Stomach (tissue), 9 donors: ENCODE results near the gene ARFGAP2. TPM values are rescaled to one million over a fixed set of nuclear protein-coding genes. Genes with fewer than 3 reads are reported as not detected.

Experiments used
- DNase-seq, 2 donors: peaks; one replicate each; pipeline versions ENCODE4 v3.0.0 to v3.0.0-alpha.2; 2013 to 2019
- H3K27ac ChIP-seq, 5 donors: fragments of 200-600 bp in 4 of 5; sonication (generic) in 4 of 5; one replicate each; pipeline ENCODE4 v1.5.1; 2013 to 2019; ENCODE audit warnings: mild to moderate bottlenecking in 1 of 5, moderate library complexity in 1 of 5
- H3K27me3 ChIP-seq, 3 donors: fragments of 200-600 bp; sonication (generic); one replicate each; pipeline ENCODE4 v1.5.1; 2017 to 2019; ENCODE audit warnings: mixed run types in 1 of 3
- H3K36me3 ChIP-seq, 4 donors: fragments of 200-600 bp; sonication (generic); 1 replicate in 3 of 4; 2 replicates in 1 of 4; pipeline ENCODE4 v1.5.1; 2016 to 2019
- H3K4me1 ChIP-seq, 4 donors: fragments of 200-600 bp; sonication (generic); one replicate each; pipeline ENCODE4 v1.5.1; 2016 to 2019
- H3K4me3 ChIP-seq, 4 donors: fragments of 200-600 bp; sonication (generic) in 3 of 4; one replicate each; pipeline ENCODE4 v1.5.1; 2016 to 2019; ENCODE audit warnings: mild to moderate bottlenecking in 1 of 4
- H3K9me3 ChIP-seq, 4 donors: fragments of 200-600 bp; sonication (generic); one replicate each; pipeline ENCODE4 v1.5.1; 2016 to 2019
- EP300 ChIP-seq: sonication (generic); formaldehyde crosslinking; IDR thresholded peaks from one replicate; pipeline ENCODE4 v1.6.1; 2017; ENCODE audit warnings: antibody characterized with exemption
- POLR2A ChIP-seq, 4 donors: fragments of 450-650 bp; IDR thresholded peaks; one replicate each; pipeline ENCODE4 v1.6.1; 2016; ENCODE audit warnings: antibody characterized with exemption in 4 of 4, control low read depth in 2 of 4, mild to moderate bottlenecking in 1 of 4, moderate library complexity in 1 of 4
- POLR2AphosphoS5 ChIP-seq, 3 donors: sonication (generic); formaldehyde crosslinking; IDR thresholded peaks; one replicate each; pipeline ENCODE4 v1.6.1; 2016; ENCODE audit warnings: antibody characterized with exemption in 3 of 3
- WGBS, 5 donors: extraction: QIAGEN DNeasy Blood & Tissue Kit in 3 of 5; methylation state at CpG; one replicate each; pipeline versions ENCODE4 v1.1.5 to v1.1.7; 2013 to 2018; 5-methylcytosine and 5-hydroxymethylcytosine counted together
- intact Hi-C: fragments of 100-400 bp; cut with DNase I; formaldehyde crosslinking; loops from one replicate; pipeline ENCODE4 v1.15.1; 2023; ENCODE audit warnings: low total_unique reads
- polyA plus RNA-seq, 3 donors: library from polyadenylated mRNA; stranded (reverse); fragments of 200-250 nt; gene quantifications; one replicate each; pipeline ENCODE4 v1.2.3, GENCODE V29; 2013
- total RNA-seq, 5 donors: library from RNA; depleted of rRNA; stranded (reverse); fragments of >200 nt; gene quantifications; one replicate each; pipeline versions ENCODE4 v1.1.0 to v1.2.3, GENCODE V29; 2014 to 2016
- TF ChIP-seq, protein P1 (sequence below), 7 experiments: fragments of 450-650 bp in 4 of 7; fragments of 200-600 bp in 3 of 7; sonication (generic) in 3 of 7; IDR thresholded peaks; one replicate each; pipeline ENCODE4 v1.5.1; 2016 to 2019; ENCODE audit warnings: antibody characterized with exemption in 7 of 7, control low read depth in 2 of 7, mild to moderate bottlenecking in 1 of 7
- donor health status: healthy with polysubstance abuse.
- donor health status: Bipolar disorder and iron deficiency.
- donor health status: healthy.

The ARFGAP2 gene
- total and polyA plus RNA-seq, 8 donors: 45.8 to 398 (median 90.4) TPM

DNA sequence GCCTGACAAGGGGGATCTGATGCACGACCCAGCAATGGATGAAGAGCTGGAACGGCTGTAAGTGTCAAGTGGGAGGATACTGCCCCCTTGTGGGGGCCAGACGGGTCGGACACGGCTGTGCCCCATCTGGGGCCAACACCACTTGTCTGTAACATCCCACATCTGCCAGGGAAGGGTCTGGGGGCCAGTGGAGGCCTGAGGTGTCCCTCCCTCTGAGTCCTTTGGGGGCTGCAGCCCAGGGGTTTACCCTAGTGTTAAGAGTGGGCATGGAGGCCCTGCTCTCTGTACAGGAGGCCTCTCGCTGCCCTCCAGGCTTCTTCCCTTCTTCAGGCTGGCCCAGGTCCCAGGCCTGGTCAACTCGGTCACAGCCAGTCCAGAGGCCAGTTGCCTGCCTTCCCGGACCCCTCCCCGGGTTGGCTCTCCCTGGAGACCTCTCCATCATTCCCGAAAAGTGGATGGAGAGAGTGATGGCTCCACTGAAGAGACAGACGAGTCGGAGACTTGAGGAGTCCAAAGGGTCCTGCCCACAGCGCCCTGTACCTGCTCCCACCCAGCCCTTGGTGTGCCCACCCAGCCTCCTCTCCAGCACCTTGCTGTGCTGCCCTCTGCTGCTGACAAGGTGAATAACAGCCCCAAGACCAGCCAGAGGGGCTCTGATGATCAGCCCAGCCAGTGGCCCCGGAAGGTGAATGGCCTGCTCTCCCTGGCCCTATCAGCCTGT is 15.4 kb downstream of the ARFGAP2 start:
- H3K9me3 ChIP-seq: no peaks in the 10 kb centered on the region
- H3K27me3 ChIP-seq: no peaks in the 10 kb centered on the region
- WGBS, 5 donors: 43 to 52% (median 49%) methylated on average over 13 to 14 of the region's 14 CpGs
- TF ChIP-seq EP300 (no peak), POLR2AphosphoS5 (IDR thresholded peaks at IDR 0.05) (peak in 2 of 3 donors; percentile 5 to 27)
- TF ChIP-seq, protein P1, sequence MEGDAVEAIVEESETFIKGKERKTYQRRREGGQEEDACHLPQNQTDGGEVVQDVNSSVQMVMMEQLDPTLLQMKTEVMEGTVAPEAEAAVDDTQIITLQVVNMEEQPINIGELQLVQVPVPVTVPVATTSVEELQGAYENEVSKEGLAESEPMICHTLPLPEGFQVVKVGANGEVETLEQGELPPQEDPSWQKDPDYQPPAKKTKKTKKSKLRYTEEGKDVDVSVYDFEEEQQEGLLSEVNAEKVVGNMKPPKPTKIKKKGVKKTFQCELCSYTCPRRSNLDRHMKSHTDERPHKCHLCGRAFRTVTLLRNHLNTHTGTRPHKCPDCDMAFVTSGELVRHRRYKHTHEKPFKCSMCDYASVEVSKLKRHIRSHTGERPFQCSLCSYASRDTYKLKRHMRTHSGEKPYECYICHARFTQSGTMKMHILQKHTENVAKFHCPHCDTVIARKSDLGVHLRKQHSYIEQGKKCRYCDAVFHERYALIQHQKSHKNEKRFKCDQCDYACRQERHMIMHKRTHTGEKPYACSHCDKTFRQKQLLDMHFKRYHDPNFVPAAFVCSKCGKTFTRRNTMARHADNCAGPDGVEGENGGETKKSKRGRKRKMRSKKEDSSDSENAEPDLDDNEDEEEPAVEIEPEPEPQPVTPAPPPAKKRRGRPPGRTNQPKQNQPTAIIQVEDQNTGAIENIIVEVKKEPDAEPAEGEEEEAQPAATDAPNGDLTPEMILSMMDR (IDR thresholded peaks at IDR 0.05): peak in 5 of 7 experiments; percentile 46 to 76 (median 55)
- intact Hi-C loops: no loop called here
- peak; percentile 71 to 88 for DNase-seq
- peaks cover 0 to 42% (median 15%) of the 10 kb centered on the region in 4 donors for H3K4me1 ChIP-seq
- peaks cover 29 to 49% (median 47%) of the 10 kb centered on the region in 4 donors for H3K36me3 ChIP-seq
- H3K4me3 ChIP-seq: no peak overlapping the region
- peak overlapping the region in 2 of 5 donors; percentile 2 to 43 for H3K27ac ChIP-seq

DNA sequence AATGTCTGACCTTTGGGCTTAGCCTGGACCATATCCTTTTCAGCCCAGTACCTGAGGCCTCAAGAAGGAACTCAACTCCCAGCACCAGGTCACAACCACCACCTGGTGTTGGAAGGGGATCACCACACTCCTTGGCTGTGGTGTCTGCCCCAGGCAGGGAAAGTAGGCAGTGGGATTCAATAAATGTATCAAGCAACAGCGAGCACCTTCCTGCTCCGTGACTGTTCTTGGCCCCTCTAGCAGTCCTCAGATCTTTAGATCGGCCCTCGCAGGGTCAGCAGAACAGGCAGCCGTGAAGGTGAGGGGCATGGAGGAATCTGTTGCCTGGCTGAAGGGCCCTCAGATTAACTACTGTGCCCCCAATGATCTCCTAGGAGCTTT is 15.9 kb downstream of the ARFGAP2 start:
- no peak overlapping the region for H3K27ac ChIP-seq
- TF ChIP-seq POLR2AphosphoS5 (IDR thresholded peaks at IDR 0.05): no peak
- TF ChIP-seq POLR2A (IDR thresholded peaks at IDR 0.05): no peak
- TF ChIP-seq, protein P1 (IDR thresholded peaks at IDR 0.05): no peak
- TF ChIP-seq EP300: no peak

DNA sequence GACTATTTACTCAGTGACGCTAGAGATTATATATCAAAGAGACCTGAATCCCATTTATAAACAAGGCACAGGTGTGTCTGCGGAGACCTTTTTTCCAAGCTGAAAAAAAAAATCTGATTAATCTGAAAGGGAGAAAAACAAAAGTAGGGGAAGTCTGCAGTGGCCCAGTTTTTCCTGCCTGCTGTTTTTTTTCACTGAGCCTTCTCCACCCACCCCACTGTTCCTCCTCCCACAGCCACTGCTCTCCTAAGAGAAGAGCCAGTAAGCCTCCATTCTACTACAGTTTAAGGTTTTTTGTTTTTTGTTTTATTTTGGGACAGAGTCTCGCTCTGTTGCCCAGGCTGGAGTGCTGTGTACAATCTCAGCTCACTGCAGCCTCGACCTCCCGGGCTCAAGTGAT is 18.4 kb downstream of the ARFGAP2 start:
- Histone ChIP-seq H3K27me3 (no peaks in the 10 kb centered on the region), H3K9me3 (no peaks in the 10 kb centered on the region), H3K4me1 (peaks cover 3 to 47% (median 21%) of the 10 kb centered on the region in 4 donors), H3K27ac (peak overlapping the region in 3 of 5 donors; percentile 5 to 40 (median 39)), H3K36me3 (peaks cover 0 to 24% (median 17%) of the 10 kb centered on the region in 4 donors), H3K4me3 (no peak overlapping the region)
- TF ChIP-seq, protein P1 (IDR thresholded peaks at IDR 0.05): no peak
- TF ChIP-seq POLR2A (IDR thresholded peaks at IDR 0.05): no peak
- TF ChIP-seq POLR2AphosphoS5 (IDR thresholded peaks at IDR 0.05): no peak
- 34 to 50% (median 42%) methylated on average over 5 of the region's 5 CpGs for WGBS, 5 donors
- intact Hi-C loops: no loop called here
- DNase-seq: no peak

More for the DNA sequence above, 15.9 kb downstream of the ARFGAP2 start:
- Histone ChIP-seq H3K9me3 (no peaks in the 10 kb centered on the region), H3K36me3 (peaks cover 24 to 47% (median 42%) of the 10 kb centered on the region in 4 donors), H3K4me3 (no peak overlapping the region), H3K4me1 (peaks cover 0 to 44% (median 15%) of the 10 kb centered on the region in 4 donors), H3K27me3 (no peaks in the 10 kb centered on the region)
- no peak for DNase-seq
- WGBS, 5 donors: 83 to 93% (median 89%) methylated on average over 5 of the region's 5 CpGs
- intact Hi-C loops: no loop called here

DNA sequence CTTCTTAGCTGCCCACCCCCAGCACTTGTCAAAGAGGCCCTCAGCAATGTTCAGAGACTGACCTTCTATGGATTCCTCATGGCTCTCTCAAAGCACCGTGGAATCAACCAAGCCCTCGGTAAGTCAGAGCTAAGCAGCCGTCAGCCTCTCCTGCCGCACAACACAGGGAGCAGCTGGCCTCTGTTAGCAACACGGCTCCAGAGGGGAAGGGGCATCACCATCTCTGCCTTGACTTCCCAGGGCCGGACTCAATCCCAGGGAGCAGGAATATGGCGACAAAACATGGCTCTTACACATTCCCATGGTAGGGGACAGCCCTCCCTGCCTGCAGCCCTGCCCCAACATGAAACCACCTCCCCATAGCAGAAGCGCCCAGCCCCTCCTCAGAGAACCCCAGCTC is 18.9 kb downstream of the ARFGAP2 start:
- Histone ChIP-seq H3K9me3 (no peaks in the 10 kb centered on the region), H3K27me3 (no peaks in the 10 kb centered on the region), H3K27ac (peak overlapping the region in 2 of 5 donors; percentile 39 to 40), H3K36me3 (peaks cover 0 to 20% (median 14%) of the 10 kb centered on the region in 4 donors), H3K4me3 (no peak overlapping the region), H3K4me1 (peaks cover 5 to 49% (median 25%) of the 10 kb centered on the region in 4 donors)
- DNase-seq: no peak
- WGBS, 5 donors: 44 to 63% (median 57%) methylated on average over 8 of the region's 8 CpGs
- TF ChIP-seq POLR2A (IDR thresholded peaks at IDR 0.05) (no peak), EP300 (no peak), POLR2AphosphoS5 (IDR thresholded peaks at IDR 0.05) (no peak)
- TF ChIP-seq, protein P1 (IDR thresholded peaks at IDR 0.05): no peak
- intact Hi-C loops: no loop called here
